ENCODE data around the gene IMMP2L.

GRCh38 chr7:111320133-111320532, 242.2 kb downstream of the IMMP2L start:
- TF ChIP-seq CTCF (IDR thresholded peaks at IDR 0.05) (no peak), POLR2A (IDR thresholded peaks at IDR 0.05) (no peak)

Data from right lobe of liver (tissue), 4 donors.